Natural killer cell (primary cell): ENCODE data around the gene GPR17. TPM values are rescaled to one million over a fixed set of nuclear protein-coding genes. Genes with fewer than 3 reads are reported as not detected.

Experiments used
- ATAC-seq, 3 donors: fragments of 150-1000 bp in 2 of 3; fragments of 200-7000 bp in 1 of 3; cut with Tn5 transposase; 1 replicate in 1 of 3; 2 replicates in 2 of 3; pipeline ENCODE4 v1.10.0; 2021; ENCODE audit warnings: mild to moderate bottlenecking in 2 of 3, moderate library complexity in 2 of 3
- DNase-seq, 2 donors: peaks; one replicate each; pipeline versions ENCODE4 v3.0.0 to v3.0.0-alpha.2; 2013 to 2021; ENCODE audit warnings: mixed read lengths in 1 of 2
- H3K27ac ChIP-seq: one replicate; pipeline ENCODE4 v1.5.1; 2013; ENCODE audit warnings: mild to moderate bottlenecking, low read length
- H3K27me3 ChIP-seq: one replicate; pipeline ENCODE4 v1.6.1; 2013; ENCODE audit warnings: low read length; ENCODE audit not compliant: control insufficient read depth, insufficient read depth
- H3K36me3 ChIP-seq: one replicate; pipeline ENCODE4 v1.6.1; 2013; ENCODE audit warnings: low read length; ENCODE audit not compliant: control insufficient read depth, insufficient read depth
- H3K4me1 ChIP-seq: one replicate; pipeline ENCODE4 v1.6.1; 2013; ENCODE audit warnings: low read length; ENCODE audit not compliant: control insufficient read depth, insufficient read depth
- H3K4me3 ChIP-seq: one replicate; pipeline ENCODE4 v1.5.1; 2013; ENCODE audit warnings: low read length
- H3K9me3 ChIP-seq: one replicate; pipeline ENCODE4 v1.6.1; 2013; ENCODE audit warnings: low read length; ENCODE audit not compliant: control insufficient read depth, insufficient read depth
- H3K27ac Mint-ChIP-seq, 2 donors: one replicate each; pipeline ENCODE4 v1.8.0; 2022; ENCODE audit warnings: mild to moderate bottlenecking in 2 of 2, mixed read lengths in 2 of 2, moderate library complexity in 1 of 2
- H3K27me3 Mint-ChIP-seq, 2 donors: one replicate each; pipeline ENCODE4 v1.8.0; 2022; ENCODE audit warnings: low read depth in 2 of 2, mixed read lengths in 2 of 2
- H3K36me3 Mint-ChIP-seq: one replicate; pipeline ENCODE4 v1.8.0; 2022; ENCODE audit warnings: mixed read lengths
- H3K4me1 Mint-ChIP-seq, 2 donors: one replicate each; pipeline ENCODE4 v1.8.0; 2022; ENCODE audit warnings: mixed read lengths in 2 of 2
- H3K4me3 Mint-ChIP-seq: one replicate; pipeline ENCODE4 v1.8.0; 2022; ENCODE audit warnings: mild to moderate bottlenecking, moderate library complexity, mixed read lengths
- H3K9me3 Mint-ChIP-seq, 2 donors: one replicate each; pipeline ENCODE4 v1.8.0; 2022; ENCODE audit warnings: mixed read lengths in 2 of 2
- CTCF ChIP-seq: fragments of 200-600 bp; IDR thresholded peaks from one replicate; pipeline ENCODE4 v1.8.0; 2022; ENCODE audit warnings: antibody characterized with exemption
- WGBS: methylation state at CpG from one replicate; pipeline ENCODE4 v1.1.7; 2013; ENCODE audit warnings: missing lambda C conversion rate; ENCODE audit not compliant: insufficient coverage; 5-methylcytosine and 5-hydroxymethylcytosine counted together
- intact Hi-C: fragments of 100-400 bp; cut with micrococcal nuclease; formaldehyde crosslinking; loops from one replicate; pipeline ENCODE4 v1.14.2; 2022
- total RNA-seq, 4 donors: library from RNA; stranded (reverse); fragments of 120-200 nt in 1 of 4; gene quantifications; one replicate each; pipeline versions ENCODE4 v1.2.3 to v1.2.4, GENCODE V29; 2013 to 2022

Gene GPR17
- total RNA-seq, 3 donors from 2014 or later (not counting 1 experiment from before 2014, with no cell fraction given) = not detected

- no peak for ATAC-seq
- H3K27me3 ChIP-seq = no peaks in the 10 kb centered on the region
- Mint-ChIP-seq H3K27ac (no peak overlapping the region), H3K27me3 (no peaks in the 10 kb centered on the region), H3K4me3 (no peak overlapping the region), H3K36me3 (no peaks in the 10 kb centered on the region), H3K4me1 (peaks cover 0 to 11% of the 10 kb centered on the region in 2 donors), H3K9me3 (no peaks in the 10 kb centered on the region)
- H3K27ac ChIP-seq = no peak overlapping the region
- intact Hi-C loops = no loop called here
- H3K4me1 ChIP-seq = peaks cover 40% of the 10 kb centered on the region
- H3K9me3 ChIP-seq = no peaks in the 10 kb centered on the region
- H3K4me3 ChIP-seq = no peak overlapping the region
- 94% methylated on average over 15 of the region's 15 CpGs for WGBS
- no peaks in the 10 kb centered on the region for H3K36me3 ChIP-seq
- no peak for TF ChIP-seq CTCF
- DNase-seq = no peak
Measured at GRCh38 chr2:127643439-127644065, 2.4 kb upstream of the GPR17 start.

GRCh38 chr2:127644066-127645025, 1.6 kb upstream of the GPR17 start:
- 79% methylated on average over 19 of the region's 19 CpGs for WGBS

GRCh38 chr2:127645026-127645394, 943 bp upstream of the GPR17 start:
- Mint-ChIP-seq H3K27ac (no peak overlapping the region), H3K4me3 (no peak overlapping the region), H3K27me3 (no peaks in the 10 kb centered on the region), H3K36me3 (no peaks in the 10 kb centered on the region), H3K4me1 (peaks cover 0 to 15% of the 10 kb centered on the region in 2 donors), H3K9me3 (no peaks in the 10 kb centered on the region)
- intact Hi-C loops = no loop called here
- Histone ChIP-seq H3K9me3 (no peaks in the 10 kb centered on the region), H3K4me1 (peaks cover 36% of the 10 kb centered on the region), H3K27ac (no peak overlapping the region), H3K27me3 (no peaks in the 10 kb centered on the region), H3K4me3 (no peak overlapping the region), H3K36me3 (no peaks in the 10 kb centered on the region)
- DNase-seq (no peak), ATAC-seq (no peak)
- no peak for TF ChIP-seq CTCF
- WGBS = no CpG with 5 or more reads among the region's 1 CpG

More at GRCh38 chr2:127644066-127645025, 1.6 kb upstream of the GPR17 start:
- Histone ChIP-seq H3K4me1 (peaks cover 36% of the 10 kb centered on the region), H3K27me3 (no peaks in the 10 kb centered on the region), H3K9me3 (no peaks in the 10 kb centered on the region), H3K27ac (no peak overlapping the region), H3K4me3 (no peak overlapping the region), H3K36me3 (no peaks in the 10 kb centered on the region)
- Mint-ChIP-seq H3K4me1 (peaks cover 0 to 15% of the 10 kb centered on the region in 2 donors), H3K9me3 (no peaks in the 10 kb centered on the region), H3K4me3 (no peak overlapping the region), H3K36me3 (no peaks in the 10 kb centered on the region), H3K27ac (no peak overlapping the region), H3K27me3 (no peaks in the 10 kb centered on the region)
- DNase-seq (no peak), ATAC-seq (no peak)
- intact Hi-C loops = no loop called here
- TF ChIP-seq CTCF = no peak
